Cerebellar nuclear complex (tissue), 1 donor: ENCODE data around the gene DPEP2.
"Not testable (repeated sequence)": the region's sequence is repeated elsewhere in the genome, so short reads cannot be mapped to it uniquely, and the experiment has no call there.

ENCODE experiments used
- DNase-seq, 2 experiments: peaks; one replicate each; lab custom pipeline; 2025; lab: John Stamatoyannopoulos, UW

The DPEP2 gene

GRCh38 chr16:67954421-67955196 lies 44.7 kb downstream of the DPEP2 start:
- DNase-seq: no peak

GRCh38 chr16:67953641-67954375 lies 45.5 kb downstream of the DPEP2 start:
- DNase-seq: no peak

GRCh38 chr16:67951485-67951884 lies 47.8 kb downstream of the DPEP2 start:
- peak in 1 of 2 experiments; percentile 32 for DNase-seq

- DNase-seq: no peak
Measured at GRCh38 chr16:67950335-67950843, 48.9 kb downstream of the DPEP2 start.

- no peak for DNase-seq
Measured at GRCh38 chr16:67949645-67950044, 49.6 kb downstream of the DPEP2 start.

- DNase-seq: no peak
Measured at GRCh38 chr16:67948015-67948414, 51.3 kb downstream of the DPEP2 start.

GRCh38 chr16:67946966-67947558 lies 52.2 kb downstream of the DPEP2 start:
- no peak for DNase-seq

GRCh38 chr16:67946128-67946569 lies 53.1 kb downstream of the DPEP2 start:
- DNase-seq: no peak

GRCh38 chr16:67945392-67945933 lies 53.8 kb downstream of the DPEP2 start:
- DNase-seq: no peak

- no peak for DNase-seq
Measured at GRCh38 chr16:67944690-67945391, 54.4 kb downstream of the DPEP2 start.

GRCh38 chr16:67943619-67944504 lies 55.4 kb downstream of the DPEP2 start, which contains the start of gene LCAT:
Gene LCAT (minus strand): TSS chr16:67944120. CDS start chr16:67944101, 19 bp downstream.
- no peak for DNase-seq

- DNase-seq: no peak
Measured at GRCh38 chr16:67943256-67943618, 56.0 kb downstream of the DPEP2 start.

GRCh38 chr16:67942510-67943255 lies 56.6 kb downstream of the DPEP2 start:
- DNase-seq: no peak

- DNase-seq: no peak
Measured at GRCh38 chr16:67942200-67942509, 57.1 kb downstream of the DPEP2 start.

GRCh38 chr16:67941469-67942199 lies 57.6 kb downstream of the DPEP2 start:
- DNase-seq: no peak

- no peak for DNase-seq
Measured at GRCh38 chr16:67940446-67941089, 58.7 kb downstream of the DPEP2 start.

GRCh38 chr16:67939507-67940445 lies 59.5 kb downstream of the DPEP2 start:
- no peak for DNase-seq

GRCh38 chr16:67937713-67938112 lies 61.6 kb downstream of the DPEP2 start:
- not testable (repeated sequence) for DNase-seq
